ENCODE measurements around the gene TMEM123.

TMEM123 gene

GRCh38 chr11:102497061-102497460 lies 44.5 kb upstream of the TMEM123 start:
- WGBS (ENCODE audit: extremely low coverage, insufficient coverage, insufficient read length), result no CpG with 5 or more reads among the region's 4 CpGs
- H3K27me3 ChIP-seq (ENCODE audit: insufficient read depth, low read length), result no peaks in the 10 kb centered on the region
- no peak overlapping the region for H3K4ac ChIP-seq (ENCODE audit: low read depth, low read length)
- no peak overlapping the region for H3K4me3 ChIP-seq (ENCODE audit: low read depth, low read length)
- H3K79me1 ChIP-seq (ENCODE audit: low read length), result no peaks in the 10 kb centered on the region
- no peak overlapping the region for H3K27ac ChIP-seq (ENCODE audit: low read depth, low read length)
- H2BK5ac ChIP-seq (ENCODE audit: low read depth, low read length, poor library complexity), result no peak overlapping the region
- H3K9me3 ChIP-seq (ENCODE audit: insufficient read depth, low read depth, low read length), result no peaks in the 10 kb centered on the region
- H4K12ac ChIP-seq (ENCODE audit: low read depth, low read length), result no peak overlapping the region
- H4K8ac ChIP-seq (ENCODE audit: low read depth, low read length), result no peak overlapping the region
- H4K91ac ChIP-seq (ENCODE audit: low read depth, low read length), result no peak overlapping the region
- peak in 1 of 2 donors; percentile 23 for DNase-seq
- H3K4me1 ChIP-seq (ENCODE audit: control insufficient read depth in 1 of 2, insufficient read depth in 2 of 2, low read length in 2 of 2), result no peaks in the 10 kb centered on the region
- no peaks in the 10 kb centered on the region for H3K79me2 ChIP-seq (ENCODE audit: control insufficient read depth, insufficient read depth, low read length, poor library complexity)
- no peak overlapping the region for H3K23ac ChIP-seq (ENCODE audit: low read length)
- no peak overlapping the region for H2AFZ ChIP-seq (ENCODE audit: insufficient read depth, low read length, poor library complexity)
- H2BK12ac ChIP-seq (ENCODE audit: low read length), result no peak overlapping the region
- no peak overlapping the region for H3K4me2 ChIP-seq (ENCODE audit: low read length)
- H2AK5ac ChIP-seq (ENCODE audit: low read length), result no peak overlapping the region
- H3K9ac ChIP-seq (ENCODE audit: low read length), result no peak overlapping the region
- H3K18ac ChIP-seq (ENCODE audit: low read length), result no peak overlapping the region
- no peaks in the 10 kb centered on the region for H3K36me3 ChIP-seq (ENCODE audit: control insufficient read depth in 1 of 2, insufficient read depth in 2 of 2, low read length in 2 of 2)
- H2BK120ac ChIP-seq (ENCODE audit: insufficient read depth, low read length, poor library complexity), result no peak overlapping the region
- no peak overlapping the region for H3K14ac ChIP-seq (ENCODE audit: low read length)

DNA sequence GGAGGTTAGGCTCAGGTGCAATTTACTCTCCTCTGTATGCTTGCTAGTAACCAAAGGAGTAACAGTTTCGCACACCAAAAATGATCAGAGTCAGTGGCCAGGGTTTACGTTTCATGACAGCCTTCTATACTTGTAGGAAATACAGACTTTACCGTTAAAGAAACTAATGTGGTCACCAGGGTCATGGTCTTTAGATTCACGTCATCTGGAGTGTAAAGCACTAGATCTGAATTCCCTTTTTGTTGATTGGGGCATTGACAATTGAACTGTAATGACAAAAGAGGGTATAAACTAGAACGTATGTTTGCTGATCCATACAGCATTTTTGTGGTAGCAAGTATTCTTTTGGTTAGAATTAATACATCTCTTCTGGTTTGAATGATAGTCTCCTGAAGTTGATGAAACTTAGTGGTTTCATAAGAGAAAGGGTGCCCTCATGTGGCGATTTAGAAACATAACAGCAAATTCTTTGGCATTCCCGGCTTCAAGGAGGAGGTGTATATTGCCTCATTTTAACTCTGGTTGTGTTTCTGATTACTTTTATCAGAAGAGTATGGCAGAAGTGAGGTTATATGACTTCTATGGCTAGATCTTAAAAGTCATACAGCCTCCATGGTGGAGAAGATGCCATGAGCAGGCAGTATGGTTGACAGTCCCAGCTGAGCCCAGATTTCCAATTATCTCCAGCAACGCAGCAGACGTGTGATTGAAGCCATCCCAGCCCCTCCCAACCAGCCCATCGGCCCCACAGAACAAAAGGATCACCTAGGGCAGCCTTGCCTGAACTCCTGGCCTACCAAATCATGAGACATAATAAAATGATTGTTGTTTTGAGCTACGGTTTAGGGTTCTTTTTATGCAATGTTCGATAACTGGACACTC lies 42.8 kb upstream of the TMEM123 start:
- H2BK5ac ChIP-seq (ENCODE audit: low read depth, low read length, poor library complexity), result no peak overlapping the region
- no peak overlapping the region for H4K12ac ChIP-seq (ENCODE audit: low read depth, low read length)
- no peak overlapping the region for H3K14ac ChIP-seq (ENCODE audit: low read length)
- H2AK5ac ChIP-seq (ENCODE audit: low read length), result no peak overlapping the region
- H3K23ac ChIP-seq (ENCODE audit: low read length), result no peak overlapping the region
- no peak overlapping the region for H3K4ac ChIP-seq (ENCODE audit: low read depth, low read length)
- no peak overlapping the region for H4K8ac ChIP-seq (ENCODE audit: low read depth, low read length)
- no peaks in the 10 kb centered on the region for H3K27me3 ChIP-seq (ENCODE audit: insufficient read depth, low read length)
- H3K9me3 ChIP-seq (ENCODE audit: insufficient read depth, low read depth, low read length), result no peaks in the 10 kb centered on the region
- no peak overlapping the region for H2BK120ac ChIP-seq (ENCODE audit: insufficient read depth, low read length, poor library complexity)
- no peaks in the 10 kb centered on the region for H3K79me1 ChIP-seq (ENCODE audit: low read length)
- peak; percentile 64 to 93 for DNase-seq
- H4K91ac ChIP-seq (ENCODE audit: low read depth, low read length), result no peak overlapping the region
- H3K4me1 ChIP-seq (ENCODE audit: control insufficient read depth in 1 of 2, insufficient read depth in 2 of 2, low read length in 2 of 2), result no peaks in the 10 kb centered on the region
- no peak overlapping the region for H3K18ac ChIP-seq (ENCODE audit: low read length)
- H3K4me3 ChIP-seq (ENCODE audit: low read depth, low read length), result no peak overlapping the region
- WGBS (ENCODE audit: extremely low coverage, insufficient coverage, insufficient read length), result no CpG with 5 or more reads among the region's 12 CpGs
- no peak overlapping the region for H3K27ac ChIP-seq (ENCODE audit: low read depth, low read length)
- H3K4me2 ChIP-seq (ENCODE audit: low read length), result no peak overlapping the region
- no peak overlapping the region for H2AFZ ChIP-seq (ENCODE audit: insufficient read depth, low read length, poor library complexity)
- no peaks in the 10 kb centered on the region for H3K79me2 ChIP-seq (ENCODE audit: control insufficient read depth, insufficient read depth, low read length, poor library complexity)
- no peaks in the 10 kb centered on the region for H3K36me3 ChIP-seq (ENCODE audit: control insufficient read depth in 1 of 2, insufficient read depth in 2 of 2, low read length in 2 of 2)
- no peak overlapping the region for H2BK12ac ChIP-seq (ENCODE audit: low read length)
- H3K9ac ChIP-seq (ENCODE audit: low read length), result no peak overlapping the region

DNA sequence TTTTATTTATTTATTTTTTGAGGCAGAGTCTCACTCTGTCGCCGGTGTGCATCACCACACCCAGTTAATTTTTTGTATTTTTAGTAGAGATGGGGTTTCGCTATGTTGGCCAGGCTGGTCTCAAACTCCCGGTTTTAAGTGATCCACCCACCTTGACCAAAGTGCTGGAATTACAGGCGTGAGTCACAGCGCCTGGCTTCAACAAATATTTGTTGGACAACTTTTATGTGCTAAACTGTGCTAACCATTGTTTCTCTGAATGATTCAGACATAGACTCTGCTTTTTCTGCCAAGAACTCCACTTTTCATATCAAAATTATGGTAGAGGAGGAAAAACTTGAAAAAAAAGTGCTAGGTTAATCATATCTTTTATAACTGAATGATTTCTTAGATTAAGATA lies 41.7 kb upstream of the TMEM123 start:
- Histone ChIP-seq H3K79me2 (ENCODE audit: control insufficient read depth, insufficient read depth, low read length, poor library complexity) (no peaks in the 10 kb centered on the region), H3K36me3 (ENCODE audit: control insufficient read depth in 1 of 2, insufficient read depth in 2 of 2, low read length in 2 of 2) (no peaks in the 10 kb centered on the region), H4K8ac (ENCODE audit: low read depth, low read length) (no peak overlapping the region), H3K23ac (ENCODE audit: low read length) (no peak overlapping the region), H3K9ac (ENCODE audit: low read length) (no peak overlapping the region), H3K79me1 (ENCODE audit: low read length) (no peaks in the 10 kb centered on the region), H3K4me3 (ENCODE audit: low read depth, low read length) (no peak overlapping the region), H4K91ac (ENCODE audit: low read depth, low read length) (no peak overlapping the region), H3K4me1 (ENCODE audit: control insufficient read depth in 1 of 2, insufficient read depth in 2 of 2, low read length in 2 of 2) (no peaks in the 10 kb centered on the region), H3K9me3 (ENCODE audit: insufficient read depth, low read depth, low read length) (no peaks in the 10 kb centered on the region), H3K4ac (ENCODE audit: low read depth, low read length) (no peak overlapping the region), H3K27ac (ENCODE audit: low read depth, low read length) (no peak overlapping the region), H3K27me3 (ENCODE audit: insufficient read depth, low read length) (no peaks in the 10 kb centered on the region), H3K18ac (ENCODE audit: low read length) (no peak overlapping the region), H2AK5ac (ENCODE audit: low read length) (no peak overlapping the region), H4K12ac (ENCODE audit: low read depth, low read length) (no peak overlapping the region), H2BK12ac (ENCODE audit: low read length) (no peak overlapping the region), H2AFZ (ENCODE audit: insufficient read depth, low read length, poor library complexity) (no peak overlapping the region), H2BK120ac (ENCODE audit: insufficient read depth, low read length, poor library complexity) (no peak overlapping the region), H2BK5ac (ENCODE audit: low read depth, low read length, poor library complexity) (no peak overlapping the region), H3K14ac (ENCODE audit: low read length) (no peak overlapping the region), H3K4me2 (ENCODE audit: low read length) (no peak overlapping the region)
- WGBS (ENCODE audit: extremely low coverage, insufficient coverage, insufficient read length), result no CpG with 5 or more reads among the region's 6 CpGs
- DNase-seq, result peak in 1 of 2 donors; percentile 36

GRCh38 chr11:102493524-102493923 lies 41.0 kb upstream of the TMEM123 start:
- WGBS (ENCODE audit: extremely low coverage, insufficient coverage, insufficient read length), result no CpG with 5 or more reads among the region's 5 CpGs
- no peak overlapping the region for H2BK12ac ChIP-seq (ENCODE audit: low read length)
- H4K8ac ChIP-seq (ENCODE audit: low read depth, low read length), result no peak overlapping the region
- H2BK5ac ChIP-seq (ENCODE audit: low read depth, low read length, poor library complexity), result no peak overlapping the region
- H3K27ac ChIP-seq (ENCODE audit: low read depth, low read length), result no peak overlapping the region
- no peak overlapping the region for H3K4me3 ChIP-seq (ENCODE audit: low read depth, low read length)
- H3K4me1 ChIP-seq (ENCODE audit: control insufficient read depth in 1 of 2, insufficient read depth in 2 of 2, low read length in 2 of 2), result no peaks in the 10 kb centered on the region
- H3K79me2 ChIP-seq (ENCODE audit: control insufficient read depth, insufficient read depth, low read length, poor library complexity), result no peaks in the 10 kb centered on the region
- no peak overlapping the region for H4K91ac ChIP-seq (ENCODE audit: low read depth, low read length)
- H3K9me3 ChIP-seq (ENCODE audit: insufficient read depth, low read depth, low read length), result no peaks in the 10 kb centered on the region
- H3K14ac ChIP-seq (ENCODE audit: low read length), result no peak overlapping the region
- no peak overlapping the region for H2AFZ ChIP-seq (ENCODE audit: insufficient read depth, low read length, poor library complexity)
- no peak overlapping the region for H3K23ac ChIP-seq (ENCODE audit: low read length)
- no peaks in the 10 kb centered on the region for H3K36me3 ChIP-seq (ENCODE audit: control insufficient read depth in 1 of 2, insufficient read depth in 2 of 2, low read length in 2 of 2)
- no peaks in the 10 kb centered on the region for H3K27me3 ChIP-seq (ENCODE audit: insufficient read depth, low read length)
- no peak overlapping the region for H2AK5ac ChIP-seq (ENCODE audit: low read length)
- H3K9ac ChIP-seq (ENCODE audit: low read length), result no peak overlapping the region
- H3K4ac ChIP-seq (ENCODE audit: low read depth, low read length), result no peak overlapping the region
- DNase-seq, result no peak
- no peak overlapping the region for H3K18ac ChIP-seq (ENCODE audit: low read length)
- no peaks in the 10 kb centered on the region for H3K79me1 ChIP-seq (ENCODE audit: low read length)
- H4K12ac ChIP-seq (ENCODE audit: low read depth, low read length), result no peak overlapping the region
- no peak overlapping the region for H3K4me2 ChIP-seq (ENCODE audit: low read length)
- no peak overlapping the region for H2BK120ac ChIP-seq (ENCODE audit: insufficient read depth, low read length, poor library complexity)
